H9 (cell line): ENCODE results near the gene KBTBD12. TPM values are rescaled to one million over a fixed set of nuclear protein-coding genes. Genes with fewer than 3 reads are reported as not detected.

Experiments used
- DNase-seq: peaks from one replicate; pipeline ENCODE4 v3.0.0-alpha.2; 2017
- H2AFZ ChIP-seq: one replicate; pipeline ENCODE4 v1.6.1; 2013; ENCODE audit warnings: mild to moderate bottlenecking, low read length, control low read depth, moderate library complexity
- H2AK5ac ChIP-seq: 2 replicates; pipeline ENCODE4 v1.6.1; 2013; ENCODE audit warnings: low read length, control low read depth, mixed read lengths; ENCODE audit not compliant: insufficient read length
- H2BK120ac ChIP-seq: one replicate; pipeline ENCODE4 v1.6.1; 2013; ENCODE audit warnings: low read depth, mild to moderate bottlenecking, low read length, control low read depth, inconsistent platforms; ENCODE audit not compliant: poor library complexity, severe bottlenecking
- H2BK12ac ChIP-seq: 2 replicates; pipeline ENCODE4 v1.6.1; 2013; ENCODE audit warnings: low read length, control low read depth, mixed read lengths, low read depth; ENCODE audit not compliant: insufficient read length
- H2BK15ac ChIP-seq: 2 replicates; pipeline ENCODE4 v1.6.1; 2013; ENCODE audit warnings: low read depth, low read length, control low read depth
- H2BK20ac ChIP-seq: one replicate; pipeline ENCODE4 v1.6.1; 2013; ENCODE audit warnings: low read depth, mild to moderate bottlenecking, low read length, control low read depth, inconsistent platforms; ENCODE audit not compliant: poor library complexity, severe bottlenecking
- H2BK5ac ChIP-seq: 2 replicates; pipeline ENCODE4 v1.6.1; 2013; ENCODE audit warnings: low read length, control low read depth, mixed read lengths; ENCODE audit not compliant: insufficient read length
- H3K14ac ChIP-seq: 2 replicates; pipeline ENCODE4 v1.6.1; 2013; ENCODE audit warnings: low read length, control low read depth; ENCODE audit not compliant: insufficient read depth
- H3K18ac ChIP-seq: 2 replicates; pipeline ENCODE4 v1.6.1; 2013; ENCODE audit warnings: low read depth, mild to moderate bottlenecking, mixed read lengths, low read length, control low read depth; ENCODE audit not compliant: insufficient read length
- H3K23ac ChIP-seq: 2 replicates; pipeline ENCODE4 v1.6.1; 2013; ENCODE audit warnings: low read length, control low read depth, mixed read lengths, low read depth; ENCODE audit not compliant: insufficient read length
- H3K23me2 ChIP-seq: 2 replicates; pipeline ENCODE4 v1.6.1; 2013; ENCODE audit warnings: low read depth, mild to moderate bottlenecking, mixed read lengths, low read length, control low read depth; ENCODE audit not compliant: insufficient read length, poor library complexity, severe bottlenecking
- H3K27ac ChIP-seq: 2 replicates; pipeline ENCODE4 v1.5.1; 2013; ENCODE audit warnings: low read length, control low read depth, mixed read lengths, low read depth; ENCODE audit not compliant: insufficient read length
- H3K27me3 ChIP-seq: 2 replicates; pipeline ENCODE4 v1.6.1; 2013; ENCODE audit warnings: low read length, control low read depth, inconsistent platforms; ENCODE audit not compliant: insufficient read depth
- H3K4ac ChIP-seq: 2 replicates; pipeline ENCODE4 v1.6.1; 2013; ENCODE audit warnings: low read depth, mild to moderate bottlenecking, control low read depth, inconsistent platforms, low read length, moderate library complexity
- H3K4me1 ChIP-seq: 2 replicates; pipeline ENCODE4 v1.6.1; 2013; ENCODE audit warnings: low read length, control low read depth, inconsistent platforms; ENCODE audit not compliant: insufficient read depth
- H3K4me2 ChIP-seq: 2 replicates; pipeline ENCODE4 v1.6.1; 2013; ENCODE audit warnings: low read length, control low read depth, mixed read lengths; ENCODE audit not compliant: insufficient read length, insufficient read depth
- H3K56ac ChIP-seq: 2 replicates; pipeline ENCODE4 v1.6.1; 2013; ENCODE audit warnings: low read depth, mild to moderate bottlenecking, mixed read lengths, low read length, control low read depth; ENCODE audit not compliant: insufficient read length
- H3K79me1 ChIP-seq: 2 replicates; pipeline ENCODE4 v1.6.1; 2013; ENCODE audit warnings: low read depth, mild to moderate bottlenecking, moderate library complexity, low read length, control low read depth, inconsistent platforms; ENCODE audit not compliant: insufficient read depth, poor library complexity, severe bottlenecking
- H3K79me2 ChIP-seq: 2 replicates; pipeline ENCODE4 v1.6.1; 2013; ENCODE audit warnings: low read length, control low read depth, inconsistent platforms; ENCODE audit not compliant: insufficient read depth
- H3K9ac ChIP-seq: 2 replicates; pipeline ENCODE4 v1.6.1; 2013; ENCODE audit warnings: low read length, control low read depth, mixed read lengths; ENCODE audit not compliant: insufficient read length; ENCODE audit errors: extremely low read depth
- H3K9me3 ChIP-seq: one replicate; pipeline ENCODE4 v1.6.1; 2013; ENCODE audit warnings: low read depth, low read length, inconsistent platforms; ENCODE audit not compliant: control insufficient read depth
- H3T11ph ChIP-seq: one replicate; pipeline ENCODE4 v1.6.1; 2013; ENCODE audit warnings: mild to moderate bottlenecking, low read length, control low read depth, inconsistent platforms
- H4K20me1 ChIP-seq: one replicate; pipeline ENCODE4 v1.6.1; 2013; ENCODE audit not compliant: control insufficient read depth, insufficient read length, insufficient read depth
- H4K5ac ChIP-seq: 2 replicates; pipeline ENCODE4 v1.6.1; 2013; ENCODE audit warnings: low read depth, mild to moderate bottlenecking, mixed read lengths, low read length, control low read depth; ENCODE audit not compliant: insufficient read length
- H4K8ac ChIP-seq: replicated peaks from 2 replicates; pipeline ENCODE4 v1.6.1; 2013; ENCODE audit warnings: low read length, control low read depth, mixed read lengths, low read depth; ENCODE audit not compliant: insufficient read length
- H4K91ac ChIP-seq: 2 replicates; pipeline ENCODE4 v1.6.1; 2013; ENCODE audit warnings: low read depth, mild to moderate bottlenecking, moderate library complexity, mixed read lengths, low read length, control low read depth; ENCODE audit not compliant: insufficient read length
- H3K27ac Mint-ChIP-seq, 3 experiments: 2 replicates in 2 of 3; 3 replicates in 1 of 3; pipeline ENCODE4 v1.8.0; 2020 to 2021; ENCODE audit warnings: mixed read lengths in 3 of 3, mild to moderate bottlenecking in 1 of 3, moderate library complexity in 1 of 3
- H3K27me3 Mint-ChIP-seq: 2 replicates; pipeline ENCODE4 v1.8.0; 2021; ENCODE audit warnings: low read depth, mild to moderate bottlenecking, moderate library complexity, mixed read lengths
- H3K36me3 Mint-ChIP-seq, 3 experiments: 2 replicates in 2 of 3; 3 replicates in 1 of 3; pipeline ENCODE4 v1.8.0; 2020 to 2021; ENCODE audit warnings: low read depth in 3 of 3, mixed read lengths in 3 of 3; ENCODE audit not compliant: insufficient read depth in 1 of 3
- H3K4me1 Mint-ChIP-seq, 2 experiments: 2 replicates each; pipeline ENCODE4 v1.8.0; 2020; ENCODE audit warnings: mixed read lengths in 2 of 2
- H3K4me3 Mint-ChIP-seq, 2 experiments: 2 replicates in 1 of 2; 3 replicates in 1 of 2; pipeline ENCODE4 v1.8.0; 2020 to 2021; ENCODE audit warnings: mild to moderate bottlenecking in 2 of 2, mixed read lengths in 2 of 2, moderate library complexity in 1 of 2
- H3K9me3 Mint-ChIP-seq, 2 experiments: 2 replicates in 1 of 2; 3 replicates in 1 of 2; pipeline ENCODE4 v1.8.0; 2020; ENCODE audit warnings: mild to moderate bottlenecking in 2 of 2, mixed read lengths in 2 of 2, moderate library complexity in 1 of 2
- WGBS: extraction: QIAGEN DNeasy Blood & Tissue Kit; methylation state at CpG from one replicate; pipeline ENCODE4 v1.1.7; 2013; ENCODE audit warnings: missing lambda C conversion rate, low lambda C conversion rate, mixed read lengths; ENCODE audit not compliant: insufficient read length; ENCODE audit errors: extremely low coverage; 5-methylcytosine and 5-hydroxymethylcytosine counted together
- total RNA-seq: library from RNA; stranded (reverse); gene quantifications from 2 replicates; pipeline ENCODE4 v1.2.1, GENCODE V29; 2021
- TF ChIP-seq, protein P1 (sequence below): fragments of 200-600 bp; sonication (generic); conservative IDR thresholded peaks from 3 replicates; pipeline ENCODE4 v1.8.0; 2021; ENCODE audit warnings: antibody characterized with exemption, mild to moderate bottlenecking

KBTBD12 gene
- total RNA-seq, 1 experiment from 2014 or later, result not detected

DNA sequence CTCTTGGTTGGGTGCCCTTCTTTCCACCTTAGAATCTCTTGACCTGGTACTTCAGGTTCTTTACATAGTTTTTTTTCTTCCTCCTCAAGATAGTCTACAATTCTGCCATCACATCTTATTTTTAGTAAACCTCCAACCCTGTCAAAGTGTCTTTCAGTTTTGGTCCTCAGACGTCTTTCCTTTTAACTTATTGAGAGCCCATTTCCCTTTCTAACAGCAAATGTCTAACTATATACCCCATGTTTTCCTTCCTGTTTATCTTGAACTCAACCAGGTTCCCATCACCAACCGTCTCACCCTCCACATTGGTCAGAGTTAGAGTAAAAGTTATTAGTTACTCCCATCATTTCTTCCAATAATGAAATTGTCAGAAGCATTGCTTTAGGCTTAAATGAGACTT lies 10.4 kb downstream of the KBTBD12 start:
- Histone ChIP-seq H2BK5ac (no peak overlapping the region), H2BK12ac (no peak overlapping the region), H2BK20ac (no peak overlapping the region), H3K23me2 (no peaks in the 10 kb centered on the region), H3K23ac (no peak overlapping the region), H4K20me1 (no peaks in the 10 kb centered on the region), H4K8ac (no peak overlapping the region), H3K4me2 (no peak overlapping the region), H3K18ac (no peak overlapping the region), H3K27me3 (no peaks in the 10 kb centered on the region), H3K9ac (no peak overlapping the region), H4K91ac (no peak overlapping the region), H2BK120ac (no peak overlapping the region), H3K14ac (no peak overlapping the region), H3K27ac (no peak overlapping the region), H3K9me3 (no peaks in the 10 kb centered on the region), H3K79me2 (no peaks in the 10 kb centered on the region), H3T11ph (no peak overlapping the region), H3K56ac (no peak overlapping the region), H2BK15ac (no peak overlapping the region), H2AFZ (no peak overlapping the region), H3K79me1 (no peaks in the 10 kb centered on the region), H2AK5ac (no peak overlapping the region), H3K4me1 (no peaks in the 10 kb centered on the region; the same call in 1 of the 2 replicates), H3K4ac (no peak overlapping the region), H4K5ac (no peak overlapping the region)
- Mint-ChIP-seq H3K4me1 (peaks cover 0 to 6% of the 10 kb centered on the region in 2 experiments; a peak in 1 of 4 replicates), H3K9me3 (no peaks in the 10 kb centered on the region), H3K4me3 (no peak overlapping the region), H3K27ac (no peak overlapping the region), H3K27me3 (peaks cover 5% of the 10 kb centered on the region), H3K36me3 (no peaks in the 10 kb centered on the region)
- WGBS, result no CpG with 5 or more reads among the region's 2 CpGs
- TF ChIP-seq, protein P1, sequence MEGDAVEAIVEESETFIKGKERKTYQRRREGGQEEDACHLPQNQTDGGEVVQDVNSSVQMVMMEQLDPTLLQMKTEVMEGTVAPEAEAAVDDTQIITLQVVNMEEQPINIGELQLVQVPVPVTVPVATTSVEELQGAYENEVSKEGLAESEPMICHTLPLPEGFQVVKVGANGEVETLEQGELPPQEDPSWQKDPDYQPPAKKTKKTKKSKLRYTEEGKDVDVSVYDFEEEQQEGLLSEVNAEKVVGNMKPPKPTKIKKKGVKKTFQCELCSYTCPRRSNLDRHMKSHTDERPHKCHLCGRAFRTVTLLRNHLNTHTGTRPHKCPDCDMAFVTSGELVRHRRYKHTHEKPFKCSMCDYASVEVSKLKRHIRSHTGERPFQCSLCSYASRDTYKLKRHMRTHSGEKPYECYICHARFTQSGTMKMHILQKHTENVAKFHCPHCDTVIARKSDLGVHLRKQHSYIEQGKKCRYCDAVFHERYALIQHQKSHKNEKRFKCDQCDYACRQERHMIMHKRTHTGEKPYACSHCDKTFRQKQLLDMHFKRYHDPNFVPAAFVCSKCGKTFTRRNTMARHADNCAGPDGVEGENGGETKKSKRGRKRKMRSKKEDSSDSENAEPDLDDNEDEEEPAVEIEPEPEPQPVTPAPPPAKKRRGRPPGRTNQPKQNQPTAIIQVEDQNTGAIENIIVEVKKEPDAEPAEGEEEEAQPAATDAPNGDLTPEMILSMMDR, result no peak
- no peak for DNase-seq
